GM12873 (cell line): Measurements from ENCODE around the gene GFM1.
A peak's percentile ranks its signal among the peaks of the same experiment; 100 is the strongest.

Source experiments
- CTCF ChIP-seq: IDR thresholded peaks from 2 replicates; pipeline ENCODE4 v1.5.1; 2012; ENCODE audit warnings: low read depth, mild to moderate bottlenecking, moderate library complexity, low read length, control low read depth; ENCODE audit not compliant: insufficient read depth; ENCODE audit errors: missing control alignments

The GFM1 gene

GRCh38 chr3:158644345-158644908 lies at the start of gene GFM1:
Gene GFM1, plus strand, starts transcription at chr3:158644527. Its CDS starts 108 bp downstream, at chr3:158644635.
- TF ChIP-seq CTCF: peak; percentile 98

GRCh38 chr3:158600787-158601186 lies 43.5 kb upstream of the GFM1 start:
- TF ChIP-seq CTCF: no peak

- TF ChIP-seq CTCF: no peak
Measured at GRCh38 chr3:158602227-158602626, 42.1 kb upstream of the GFM1 start.

DNA sequence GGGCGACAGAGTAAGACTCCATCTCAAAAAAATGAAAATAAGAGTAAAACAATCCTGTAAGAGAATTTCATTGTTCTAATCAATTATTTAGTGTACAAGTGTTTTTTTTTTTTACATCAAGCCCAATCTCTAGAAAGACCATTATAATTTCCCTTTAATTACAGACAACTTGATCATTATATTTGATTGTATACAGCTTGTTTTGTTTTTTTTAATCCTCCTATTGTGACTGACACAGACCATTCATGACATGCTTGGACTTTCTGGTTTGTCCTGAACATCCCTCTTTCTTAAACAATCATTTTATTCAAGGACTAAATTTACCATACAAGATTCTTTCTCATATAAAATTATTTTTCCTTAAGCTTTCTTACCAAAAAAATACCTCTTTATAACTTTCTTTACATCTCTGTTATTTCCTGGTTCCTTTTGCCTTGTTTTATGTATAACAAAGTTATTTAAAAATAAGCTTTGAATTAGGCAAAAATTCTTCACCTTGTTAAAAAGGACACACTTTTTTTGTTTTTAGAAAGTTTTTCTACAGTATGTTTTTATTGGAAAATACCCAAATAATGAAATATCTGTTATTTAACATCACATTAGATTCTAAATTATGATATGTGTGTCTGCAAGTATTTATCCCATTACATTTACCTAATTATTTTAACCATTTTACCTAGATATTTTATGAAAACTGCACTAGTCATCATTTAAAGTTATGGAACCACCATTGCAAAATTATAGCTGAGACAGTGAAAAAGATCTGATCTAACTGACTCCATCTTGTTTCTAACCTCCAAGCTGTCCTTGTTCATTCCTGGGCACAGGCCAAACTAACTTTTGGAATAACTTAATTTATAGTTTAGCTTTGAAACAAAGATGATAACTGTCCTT lies 26.1 kb upstream of the GFM1 start:
- TF ChIP-seq CTCF: no peak

- TF ChIP-seq CTCF: no peak
Measured at GRCh38 chr3:158625881-158626280, 18.4 kb upstream of the GFM1 start.

GRCh38 chr3:158631981-158632380 lies 12.3 kb upstream of the GFM1 start:
- no peak for TF ChIP-seq CTCF

DNA sequence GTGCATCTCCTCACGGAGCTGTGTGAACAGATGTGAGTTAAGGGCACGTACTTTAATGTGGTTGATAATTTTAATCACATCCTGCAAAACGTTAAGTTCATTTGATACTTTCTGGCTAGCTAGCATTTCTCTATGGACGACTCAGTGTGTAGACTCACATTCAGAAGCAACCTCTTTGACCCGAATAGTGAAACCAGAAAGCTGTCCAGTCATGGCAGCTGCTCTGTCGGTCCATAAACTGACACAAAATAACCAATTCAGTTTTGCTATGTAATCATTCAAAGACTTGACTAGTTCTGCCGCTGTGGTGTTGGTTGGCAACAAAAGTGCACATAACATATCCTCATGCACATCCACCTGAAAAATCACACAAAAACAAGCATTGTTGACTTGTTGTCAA lies 3.7 kb upstream of the GFM1 start:
- no peak for TF ChIP-seq CTCF
